Upper lobe of left lung (tissue), 6 donors: ENCODE data around the gene ADPRS. TPM values are rescaled to one million over a fixed set of nuclear protein-coding genes. Genes with fewer than 3 reads are reported as not detected.

Source experiments
- ATAC-seq, 2 donors: fragments of 200-7000 bp; cut with Tn5 transposase; one replicate each; pipeline ENCODE4 v1.9.1; 2022; ENCODE audit warnings: mild to moderate bottlenecking in 2 of 2, moderate library complexity in 2 of 2; ENCODE audit not compliant: low FRiP score in 2 of 2
- DNase-seq, 2 donors: peaks; one replicate each; pipeline ENCODE4 v3.0.0-alpha.2; 2019 to 2020
- H3K27ac ChIP-seq, 4 donors: fragments of 200-600 bp; sonication (generic); one replicate each; pipeline ENCODE4 v1.5.1; 2016 to 2019
- H3K27me3 ChIP-seq, 4 donors: fragments of 200-600 bp; sonication (generic); one replicate each; pipeline ENCODE4 v1.5.1; 2017 to 2019
- H3K36me3 ChIP-seq, 4 donors: fragments of 200-600 bp; sonication (generic); one replicate each; pipeline ENCODE4 v1.5.1; 2016 to 2019
- H3K4me1 ChIP-seq, 4 donors: fragments of 200-600 bp; sonication (generic); one replicate each; pipeline ENCODE4 v1.5.1; 2018 to 2019
- H3K4me3 ChIP-seq, 4 donors: fragments of 200-600 bp; sonication (generic); one replicate each; pipeline ENCODE4 v1.5.1; 2017 to 2019; ENCODE audit warnings: mild to moderate bottlenecking in 2 of 4, moderate library complexity in 1 of 4
- H3K9me3 ChIP-seq, 4 donors: fragments of 200-600 bp; sonication (generic); one replicate each; pipeline ENCODE4 v1.5.1; 2018 to 2019
- EP300 ChIP-seq, 4 donors: sonication (generic); formaldehyde crosslinking; IDR thresholded peaks; one replicate each; pipeline ENCODE4 v1.5.1; 2017; ENCODE audit warnings: antibody characterized with exemption in 4 of 4, control low read depth in 2 of 4
- POLR2A ChIP-seq, 4 donors: fragments of 450-650 bp; IDR thresholded peaks; one replicate each; pipeline ENCODE4 v1.5.1; 2016 to 2017; ENCODE audit warnings: antibody characterized with exemption in 4 of 4, mild to moderate bottlenecking in 2 of 4
- POLR2AphosphoS5 ChIP-seq, 2 donors: sonication (generic); formaldehyde crosslinking; IDR thresholded peaks; one replicate each; pipeline ENCODE4 v1.5.1; 2017; ENCODE audit warnings: antibody characterized with exemption in 2 of 2
- WGBS, 2 donors: methylation state at CpG; one replicate each; pipeline ENCODE4 v1.1.5; 2017 to 2018; 5-methylcytosine and 5-hydroxymethylcytosine counted together
- total RNA-seq, 6 donors: library from RNA; depleted of rRNA in 4 of 6; stranded (reverse); fragments of >200 nt in 4 of 6; gene quantifications; one replicate each; pipeline versions ENCODE4 v1.1.0 to v1.2.1, GENCODE V29; 2016 to 2021
- TF ChIP-seq, protein P1 (sequence below), 6 experiments: fragments of 450-650 bp in 4 of 6; fragments of 200-600 bp in 2 of 6; sonication (generic) in 2 of 6; IDR thresholded peaks; one replicate each; pipeline ENCODE4 v1.5.1; 2016 to 2019; ENCODE audit warnings: antibody characterized with exemption in 6 of 6
- donor health status: DM: no; HTN: no; CAD: no; lungs with moderate emphysema.
- donor health status: DM: no; HTN: yes; CAD: no; lungs with severe emphysema.

ADPRS gene
- total RNA-seq, 6 donors from 2014 or later: 29.3 to 60.0 (median 45.8) TPM

DNA sequence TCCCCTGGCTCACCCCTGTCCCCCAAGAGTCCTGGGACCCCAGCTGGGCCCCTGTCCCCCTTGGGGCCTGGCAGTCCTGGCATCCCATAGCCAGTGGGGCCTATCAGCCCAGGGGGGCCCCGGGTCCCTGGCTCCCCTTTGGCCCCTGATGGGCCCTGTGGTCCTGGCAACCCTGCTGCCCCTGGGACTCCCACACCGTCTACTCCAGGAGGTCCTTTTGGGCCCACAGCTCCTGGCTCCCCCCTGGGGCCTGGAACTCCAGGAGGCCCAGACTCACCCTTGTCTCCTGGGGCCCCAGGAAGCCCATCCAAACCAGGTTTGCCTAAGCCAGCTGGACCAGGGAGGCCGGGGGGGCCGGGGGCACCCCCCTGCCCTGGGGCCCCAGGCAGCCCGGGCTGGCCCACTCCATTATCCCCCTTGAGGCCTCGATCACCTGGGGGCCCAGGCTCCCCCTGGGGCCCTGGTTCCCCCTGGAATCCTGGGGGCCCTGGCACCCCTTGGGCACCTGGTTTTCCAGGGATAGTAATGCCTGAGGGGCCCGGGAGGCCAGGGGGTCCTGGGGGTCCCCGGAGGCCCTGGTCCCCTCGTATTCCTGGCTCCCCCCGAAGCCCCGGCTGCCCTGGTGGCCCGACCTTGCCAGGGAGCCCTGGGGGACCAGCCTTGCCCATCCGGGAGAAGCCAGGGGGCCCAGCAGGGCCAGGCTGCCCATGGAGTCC is 10.1 kb downstream of the ADPRS start:
- no peak for ATAC-seq
- H3K9me3 ChIP-seq: no peaks in the 10 kb centered on the region
- peaks cover 4 to 22% (median 12%) of the 10 kb centered on the region in 4 donors for H3K36me3 ChIP-seq
- H3K27ac ChIP-seq: no peak overlapping the region
- TF ChIP-seq POLR2A (IDR thresholded peaks at IDR 0.05) (no peak), EP300 (IDR thresholded peaks at IDR 0.05) (no peak), POLR2AphosphoS5 (IDR thresholded peaks at IDR 0.05) (no peak)
- TF ChIP-seq, protein P1, sequence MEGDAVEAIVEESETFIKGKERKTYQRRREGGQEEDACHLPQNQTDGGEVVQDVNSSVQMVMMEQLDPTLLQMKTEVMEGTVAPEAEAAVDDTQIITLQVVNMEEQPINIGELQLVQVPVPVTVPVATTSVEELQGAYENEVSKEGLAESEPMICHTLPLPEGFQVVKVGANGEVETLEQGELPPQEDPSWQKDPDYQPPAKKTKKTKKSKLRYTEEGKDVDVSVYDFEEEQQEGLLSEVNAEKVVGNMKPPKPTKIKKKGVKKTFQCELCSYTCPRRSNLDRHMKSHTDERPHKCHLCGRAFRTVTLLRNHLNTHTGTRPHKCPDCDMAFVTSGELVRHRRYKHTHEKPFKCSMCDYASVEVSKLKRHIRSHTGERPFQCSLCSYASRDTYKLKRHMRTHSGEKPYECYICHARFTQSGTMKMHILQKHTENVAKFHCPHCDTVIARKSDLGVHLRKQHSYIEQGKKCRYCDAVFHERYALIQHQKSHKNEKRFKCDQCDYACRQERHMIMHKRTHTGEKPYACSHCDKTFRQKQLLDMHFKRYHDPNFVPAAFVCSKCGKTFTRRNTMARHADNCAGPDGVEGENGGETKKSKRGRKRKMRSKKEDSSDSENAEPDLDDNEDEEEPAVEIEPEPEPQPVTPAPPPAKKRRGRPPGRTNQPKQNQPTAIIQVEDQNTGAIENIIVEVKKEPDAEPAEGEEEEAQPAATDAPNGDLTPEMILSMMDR (IDR thresholded peaks at IDR 0.05): no peak
- peaks cover 7 to 41% (median 27%) of the 10 kb centered on the region in 4 donors for H3K4me1 ChIP-seq
- no peaks in the 10 kb centered on the region for H3K27me3 ChIP-seq
- DNase-seq: peak in 1 of 2 donors; percentile 73
- 73 to 100% methylated on average over 1 to 7 of the region's 13 CpGs for WGBS, 2 donors
- H3K4me3 ChIP-seq: no peak overlapping the region

- no peak overlapping the region for H3K4me3 ChIP-seq
- no peak for TF ChIP-seq POLR2AphosphoS5 (IDR thresholded peaks at IDR 0.05)
- TF ChIP-seq, protein P1 (IDR thresholded peaks at IDR 0.05): peak; percentile 80 to 91 (median 84)
- no peak for TF ChIP-seq EP300 (IDR thresholded peaks at IDR 0.05)
- TF ChIP-seq POLR2A (IDR thresholded peaks at IDR 0.05): no peak
- H3K4me1 ChIP-seq: peaks cover 7 to 36% (median 24%) of the 10 kb centered on the region in 4 donors
- DNase-seq (peak; percentile 73 to 90), ATAC-seq (peak; percentile 77 to 86)
- H3K9me3 ChIP-seq: no peaks in the 10 kb centered on the region
- no peak overlapping the region for H3K27ac ChIP-seq
- no peaks in the 10 kb centered on the region for H3K27me3 ChIP-seq
- H3K36me3 ChIP-seq: peaks cover 0 to 12% (median 2%) of the 10 kb centered on the region in 4 donors
- WGBS, 2 donors: 32 to 38% methylated on average over 8 to 16 of the region's 18 CpGs
Observed at GRCh38 chr1:36099681-36100341, 11.1 kb downstream of the ADPRS start.

DNA sequence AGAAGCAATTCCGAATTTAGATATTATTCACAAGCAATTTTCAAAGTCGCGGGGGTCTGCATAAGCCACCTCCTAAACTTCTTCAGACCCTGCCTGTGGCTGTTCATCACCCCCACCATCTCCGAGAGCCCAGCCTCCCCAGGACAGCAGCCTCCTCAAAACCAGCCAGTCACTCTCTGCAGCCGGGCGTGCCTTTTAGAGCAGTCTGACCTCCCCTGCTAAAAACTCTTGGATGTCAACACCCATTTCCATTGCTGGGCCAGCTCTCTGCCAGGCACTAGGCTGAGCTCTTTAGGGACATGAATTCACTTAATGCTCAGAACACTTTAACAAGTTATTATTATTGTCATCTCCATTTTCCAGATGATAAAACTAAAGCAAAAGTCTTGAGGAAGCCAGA is 11.7 kb downstream of the ADPRS start:
- no peak for TF ChIP-seq EP300 (IDR thresholded peaks at IDR 0.05)
- TF ChIP-seq, protein P1 (IDR thresholded peaks at IDR 0.05): no peak
- TF ChIP-seq POLR2A (IDR thresholded peaks at IDR 0.05): no peak
- no peak for TF ChIP-seq POLR2AphosphoS5 (IDR thresholded peaks at IDR 0.05)
- Histone ChIP-seq H3K4me3 (no peak overlapping the region), H3K27me3 (no peaks in the 10 kb centered on the region), H3K4me1 (peaks cover 7 to 31% (median 18%) of the 10 kb centered on the region in 4 donors), H3K9me3 (no peaks in the 10 kb centered on the region), H3K27ac (no peak overlapping the region), H3K36me3 (peaks cover 0 to 8% (median 0%) of the 10 kb centered on the region in 4 donors)
- ATAC-seq: no peak
- WGBS, 2 donors: 56 to 86% methylated on average over 6 of the region's 6 CpGs
- no peak for DNase-seq

- peaks cover 0 to 19% (median 7%) of the 10 kb centered on the region in 4 donors for H3K4me1 ChIP-seq
- no peaks in the 10 kb centered on the region for H3K36me3 ChIP-seq
- H3K27me3 ChIP-seq: no peaks in the 10 kb centered on the region
- no peak overlapping the region for H3K27ac ChIP-seq
- H3K9me3 ChIP-seq: no peaks in the 10 kb centered on the region
- H3K4me3 ChIP-seq: no peak overlapping the region
- TF ChIP-seq, protein P1 (IDR thresholded peaks at IDR 0.05): no peak
- TF ChIP-seq POLR2A (IDR thresholded peaks at IDR 0.05): no peak
- no peak for DNase-seq
- WGBS, 2 donors: 93 to 96% methylated on average over 5 of the region's 5 CpGs
- ATAC-seq: no peak
Observed at GRCh38 chr1:36101546-36101945, 12.9 kb downstream of the ADPRS start.
